Thoracic aorta (tissue), 2 donors: ENCODE results near the gene HARS1. TPM values are rescaled to one million over a fixed set of nuclear protein-coding genes. Genes with fewer than 3 reads are reported as not detected.
A peak's percentile ranks its signal among the peaks of the same experiment; 100 is the strongest.
"Not testable (repeated sequence)": the region's sequence is repeated elsewhere in the genome, so short reads cannot be mapped to it uniquely, and the experiment has no call there.

Experiments used
- ATAC-seq: fragments of 150-250 bp; one replicate; pipeline ENCODE4 v1.8.0; 2017; ENCODE audit warnings: low read depth; ENCODE audit not compliant: insufficient number of reproducible peaks, low FRiP score
- DNase-seq: peaks from one replicate; pipeline ENCODE4 v3.0.0-alpha.2; 2020; ENCODE audit warnings: low spot score
- H3K27ac ChIP-seq, 2 donors: fragments of 200-600 bp; sonication (generic); 1 replicate in 1 of 2; 2 replicates in 1 of 2; pipeline ENCODE4 v1.5.1; 2016; ENCODE audit warnings: mild to moderate bottlenecking in 2 of 2, moderate library complexity in 2 of 2
- H3K27me3 ChIP-seq: fragments of 200-600 bp; sonication (generic); replicated peaks from 2 replicates; pipeline ENCODE4 v1.6.0; 2016; ENCODE audit warnings: mild to moderate bottlenecking; ENCODE audit not compliant: insufficient read depth
- H3K36me3 ChIP-seq: fragments of 200-600 bp; sonication (generic); one replicate; pipeline ENCODE4 v1.5.1; 2016
- H3K4me1 ChIP-seq, 2 donors: fragments of 200-600 bp; sonication (generic); 1 replicate in 1 of 2; 2 replicates in 1 of 2; pipeline versions ENCODE4 v1.5.1 to v1.6.0; 2016; ENCODE audit warnings: low read depth in 2 of 2, mild to moderate bottlenecking in 1 of 2; ENCODE audit not compliant: control insufficient read depth in 1 of 2
- H3K4me3 ChIP-seq: fragments of 200-600 bp; sonication (generic); 2 replicates; pipeline ENCODE4 v1.5.1; 2016; ENCODE audit warnings: mild to moderate bottlenecking
- H3K9me3 ChIP-seq: fragments of 200-600 bp; sonication (generic); 2 replicates; pipeline ENCODE4 v1.5.1; 2016
- total RNA-seq, 2 donors: library from RNA; depleted of rRNA; stranded (reverse); fragments of >200 nt; gene quantifications; one replicate each; pipeline versions ENCODE4 v1.1.0 to v1.2.3, GENCODE V29; 2016
- TF ChIP-seq, protein P1 (sequence below): fragments of 200-600 bp; sonication (generic); IDR thresholded peaks from one replicate; pipeline ENCODE4 v1.5.1; 2019; ENCODE audit warnings: antibody characterized with exemption

Gene HARS1
- total RNA-seq, 2 donors from 2014 or later: 46.4 to 68.2 TPM

DNA sequence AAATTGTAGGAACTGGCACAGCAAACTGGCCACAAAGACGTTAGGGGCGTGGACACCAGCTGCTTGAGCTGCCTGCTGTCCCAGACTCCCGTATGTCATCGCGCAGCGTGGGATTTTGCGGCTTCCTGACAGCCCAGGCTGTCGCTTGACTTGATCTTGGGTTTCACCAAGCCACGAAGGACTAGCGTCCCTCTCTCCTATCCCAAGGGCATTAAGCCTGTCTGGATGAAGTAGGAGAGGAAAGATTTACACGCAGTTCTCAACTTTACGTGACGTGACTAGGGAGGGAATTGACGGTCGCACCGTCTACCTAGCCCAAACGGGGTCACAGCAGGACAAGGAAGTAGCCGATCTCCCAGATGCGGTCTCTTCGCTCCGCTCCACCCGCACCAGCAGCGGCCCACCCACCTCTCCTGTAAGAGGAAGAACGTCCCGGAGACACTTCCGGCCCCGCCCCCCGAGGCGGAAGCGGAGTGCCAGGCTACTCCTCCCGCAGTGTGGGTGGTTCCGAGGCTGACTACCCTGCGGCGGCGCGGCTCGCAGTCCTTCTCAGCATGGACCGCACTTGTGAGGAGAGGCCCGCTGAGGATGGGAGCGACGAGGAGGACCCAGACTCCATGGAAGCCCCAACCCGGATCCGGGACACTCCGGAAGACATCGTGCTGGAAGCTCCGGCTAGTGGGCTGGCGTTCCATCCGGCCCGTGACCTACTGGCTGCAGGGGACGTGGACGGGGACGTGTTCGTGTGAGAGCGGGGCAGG lies 26.6 kb downstream of the HARS1 start, which contains the start of gene WDR55:
WDR55 (plus strand) TSS at position 546 of the 761 bp plus-strand sequence; CDS start at position 555, 9 bp downstream.
- H3K4me3 ChIP-seq: peak within 1 kb of the TSS; percentile 74
- DNase-seq: peak; percentile 84
- H3K9me3 ChIP-seq: no peaks in the 10 kb centered on the region
- peaks cover 7 to 22% of the 10 kb centered on the region in 2 donors for H3K4me1 ChIP-seq
- peaks cover 44% of the 10 kb centered on the region for H3K36me3 ChIP-seq
- H3K27ac ChIP-seq: peak within 1 kb of the TSS; percentile 84 to 89
- H3K27me3 ChIP-seq: no peaks in the 10 kb centered on the region
- ATAC-seq: peak; percentile 85
- TF ChIP-seq, protein P1, sequence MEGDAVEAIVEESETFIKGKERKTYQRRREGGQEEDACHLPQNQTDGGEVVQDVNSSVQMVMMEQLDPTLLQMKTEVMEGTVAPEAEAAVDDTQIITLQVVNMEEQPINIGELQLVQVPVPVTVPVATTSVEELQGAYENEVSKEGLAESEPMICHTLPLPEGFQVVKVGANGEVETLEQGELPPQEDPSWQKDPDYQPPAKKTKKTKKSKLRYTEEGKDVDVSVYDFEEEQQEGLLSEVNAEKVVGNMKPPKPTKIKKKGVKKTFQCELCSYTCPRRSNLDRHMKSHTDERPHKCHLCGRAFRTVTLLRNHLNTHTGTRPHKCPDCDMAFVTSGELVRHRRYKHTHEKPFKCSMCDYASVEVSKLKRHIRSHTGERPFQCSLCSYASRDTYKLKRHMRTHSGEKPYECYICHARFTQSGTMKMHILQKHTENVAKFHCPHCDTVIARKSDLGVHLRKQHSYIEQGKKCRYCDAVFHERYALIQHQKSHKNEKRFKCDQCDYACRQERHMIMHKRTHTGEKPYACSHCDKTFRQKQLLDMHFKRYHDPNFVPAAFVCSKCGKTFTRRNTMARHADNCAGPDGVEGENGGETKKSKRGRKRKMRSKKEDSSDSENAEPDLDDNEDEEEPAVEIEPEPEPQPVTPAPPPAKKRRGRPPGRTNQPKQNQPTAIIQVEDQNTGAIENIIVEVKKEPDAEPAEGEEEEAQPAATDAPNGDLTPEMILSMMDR: no peak

- H3K36me3 ChIP-seq: peaks cover 44% of the 10 kb centered on the region
- peaks cover 7 to 22% of the 10 kb centered on the region in 2 donors for H3K4me1 ChIP-seq
- TF ChIP-seq, protein P1: no peak
- DNase-seq (no peak), ATAC-seq (no peak)
- peak overlapping the region; percentile 84 to 89 for H3K27ac ChIP-seq
- no peaks in the 10 kb centered on the region for H3K27me3 ChIP-seq
- H3K4me3 ChIP-seq: peak overlapping the region; percentile 74
- H3K9me3 ChIP-seq: no peaks in the 10 kb centered on the region
Measured at GRCh38 chr5:140664030-140664358, 27.2 kb downstream of the HARS1 start.

- not testable (repeated sequence) for DNase-seq, H3K27me3 ChIP-seq, H3K27ac ChIP-seq, H3K9me3 ChIP-seq, H3K4me3 ChIP-seq, H3K4me1 ChIP-seq, ATAC-seq
- peaks cover 68% of the 10 kb centered on the region for H3K36me3 ChIP-seq
Measured at GRCh38 chr5:140660371-140660770, 30.8 kb downstream of the HARS1 start.

DNA sequence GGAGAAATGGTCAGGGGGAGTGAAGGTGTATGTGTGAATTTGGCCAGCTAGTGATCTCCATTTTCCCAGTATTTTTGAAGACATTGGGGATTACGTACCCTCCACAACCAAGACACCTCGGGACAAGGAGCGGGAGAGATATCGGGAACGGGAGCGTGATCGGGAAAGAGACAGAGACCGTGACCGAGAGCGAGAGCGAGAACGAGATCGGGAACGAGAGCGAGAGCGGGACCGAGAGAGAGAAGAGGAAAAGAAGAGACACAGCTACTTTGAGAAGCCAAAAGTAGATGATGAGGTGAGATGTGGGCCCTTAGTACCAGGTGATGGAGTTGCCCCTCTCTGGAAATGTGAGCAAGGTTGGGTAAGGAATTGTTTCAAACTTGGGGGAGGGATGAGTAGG lies 32.3 kb downstream of the HARS1 start:
- TF ChIP-seq, protein P1: no peak
- H3K27ac ChIP-seq: no peak overlapping the region
- DNase-seq (no peak), ATAC-seq (no peak)
- peaks cover 0 to 4% of the 10 kb centered on the region in 2 donors for H3K4me1 ChIP-seq
- H3K4me3 ChIP-seq: no peak overlapping the region
- H3K36me3 ChIP-seq: peaks cover 83% of the 10 kb centered on the region
- H3K9me3 ChIP-seq: no peaks in the 10 kb centered on the region
- H3K27me3 ChIP-seq: no peaks in the 10 kb centered on the region

DNA sequence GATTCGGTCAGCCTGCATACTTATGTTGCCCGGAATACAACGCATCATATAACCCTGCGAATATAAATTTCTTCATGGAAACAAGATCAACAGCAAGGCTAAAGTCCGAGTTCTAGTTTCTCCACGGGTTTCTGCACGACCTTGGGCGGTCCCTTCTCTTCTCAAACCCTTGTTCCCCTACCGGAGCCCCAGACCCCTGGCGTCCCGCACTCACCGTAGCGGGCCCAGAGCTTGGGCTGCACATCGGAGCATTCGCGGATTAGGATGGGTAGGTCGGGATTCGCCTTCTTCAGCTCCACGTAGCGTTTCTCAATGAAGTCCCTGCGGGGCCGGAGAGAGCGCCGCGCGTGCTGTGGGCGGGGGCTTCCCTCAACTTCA lies 44.1 kb downstream of the HARS1 start:
- Histone ChIP-seq H3K4me1 (peaks cover 8 to 25% of the 10 kb centered on the region in 2 donors), H3K27ac (peak overlapping the region; percentile 76 to 78), H3K27me3 (no peaks in the 10 kb centered on the region), H3K4me3 (peak overlapping the region; percentile 96), H3K9me3 (no peaks in the 10 kb centered on the region), H3K36me3 (peaks cover 20% of the 10 kb centered on the region)
- no peak for ATAC-seq
- no peak for DNase-seq
- TF ChIP-seq, protein P1: no peak
